ENCODE results near the gene KIF26B.
"Not testable (repeated sequence)": the region's sequence is repeated elsewhere in the genome, so short reads cannot be mapped to it uniquely, and the experiment has no call there.

The KIF26B gene

DNA sequence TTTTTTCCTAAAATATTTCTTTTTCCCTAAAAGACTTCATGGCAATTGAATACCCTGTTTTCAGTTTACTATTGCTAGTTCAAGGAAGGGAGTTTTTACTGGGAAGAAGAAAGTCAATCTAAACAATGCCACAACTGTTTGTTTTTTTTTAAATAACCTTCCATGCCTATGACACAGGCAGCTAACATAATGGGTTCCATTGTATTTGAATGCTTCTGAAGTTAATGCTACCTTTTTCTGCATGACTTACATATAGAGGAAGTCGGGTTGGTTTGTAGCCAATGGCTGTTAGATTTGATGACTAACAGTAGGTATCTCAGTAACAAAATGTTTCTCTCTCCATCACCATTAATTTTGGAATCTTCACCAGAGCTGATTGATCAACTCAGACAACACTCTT, 134.0 kb downstream of the KIF26B start:
- DNase-seq: no peak

DNA sequence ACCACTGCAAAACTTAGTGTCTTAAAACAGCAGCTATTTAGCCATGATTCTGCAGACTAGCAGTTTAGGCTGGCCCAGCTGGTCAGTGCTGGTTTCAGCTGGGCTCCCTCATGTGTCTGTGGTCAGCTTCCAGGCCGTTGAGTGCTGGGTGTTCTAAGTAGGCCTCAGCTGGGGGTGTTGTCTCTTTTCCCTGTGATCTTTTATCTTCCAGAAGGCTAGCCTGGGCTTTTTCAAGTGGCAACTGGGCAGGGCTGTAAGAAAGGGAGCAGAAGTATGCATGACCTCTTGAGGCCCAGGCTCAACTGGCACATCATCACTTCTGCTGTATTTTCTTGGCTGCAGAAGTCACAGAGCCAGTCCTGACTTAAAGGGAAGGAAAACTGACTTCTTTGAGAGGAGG, 136.1 kb downstream of the KIF26B start:
- no peak for DNase-seq

DNA sequence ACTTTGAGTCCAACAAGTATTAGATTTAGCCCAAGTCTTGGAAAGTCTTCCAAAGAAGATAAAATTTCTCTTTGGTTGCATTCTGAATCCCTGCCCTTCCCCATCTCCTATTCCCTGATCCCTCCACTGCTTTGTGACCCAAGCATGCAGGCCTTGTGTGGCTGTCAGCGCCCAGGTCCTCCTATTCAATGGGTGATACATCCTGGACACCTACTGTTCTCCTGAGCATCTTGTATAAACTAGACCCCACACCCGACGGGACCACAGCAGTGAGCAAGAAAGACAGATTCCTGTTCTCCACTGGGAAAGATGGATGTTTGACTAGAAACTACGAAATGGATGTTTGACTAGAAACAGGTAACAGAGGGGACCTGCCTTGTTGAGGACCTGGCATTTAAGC, 136.6 kb downstream of the KIF26B start:
- no peak for DNase-seq

DNA sequence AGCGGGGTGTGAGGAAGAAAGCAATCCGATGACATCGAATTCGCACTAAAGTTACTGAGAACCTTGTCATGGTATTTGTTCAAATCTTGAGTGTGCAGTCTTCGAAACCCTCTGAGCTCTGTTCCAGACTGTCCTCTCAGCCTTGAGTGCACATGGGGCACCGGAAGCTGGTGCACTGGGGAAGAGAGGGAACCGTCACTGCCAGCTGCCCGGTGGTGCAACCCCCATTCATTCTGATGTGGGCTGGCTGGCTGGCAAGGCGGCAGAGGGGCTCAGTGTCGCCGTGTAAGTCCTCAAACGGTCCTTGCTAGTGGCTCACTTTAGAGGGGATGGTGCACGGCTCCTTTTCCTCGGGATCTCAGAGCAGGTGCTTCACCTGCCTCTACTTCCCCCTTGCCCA, 137.4 kb downstream of the KIF26B start:
- DNase-seq: no peak

DNA sequence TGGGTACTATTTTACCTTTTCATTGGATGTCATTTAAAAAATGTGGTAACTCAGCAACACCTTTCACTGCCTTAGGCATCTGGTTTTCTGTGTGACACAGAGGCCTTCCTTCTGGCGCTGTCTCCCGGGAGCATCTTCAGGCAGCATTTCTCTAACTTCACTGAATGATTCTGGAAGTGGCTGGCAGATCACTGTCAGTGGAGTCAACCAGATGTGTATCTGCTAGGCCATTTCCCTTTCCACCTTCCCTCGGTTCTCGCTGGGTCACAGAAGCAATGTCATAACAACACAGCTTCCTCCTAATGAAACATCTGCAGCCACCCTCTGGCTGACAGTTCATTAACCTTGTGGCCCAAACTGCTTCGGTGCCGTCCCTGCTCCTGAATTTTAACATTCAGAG, 137.8 kb downstream of the KIF26B start:
- DNase-seq: no peak

DNA sequence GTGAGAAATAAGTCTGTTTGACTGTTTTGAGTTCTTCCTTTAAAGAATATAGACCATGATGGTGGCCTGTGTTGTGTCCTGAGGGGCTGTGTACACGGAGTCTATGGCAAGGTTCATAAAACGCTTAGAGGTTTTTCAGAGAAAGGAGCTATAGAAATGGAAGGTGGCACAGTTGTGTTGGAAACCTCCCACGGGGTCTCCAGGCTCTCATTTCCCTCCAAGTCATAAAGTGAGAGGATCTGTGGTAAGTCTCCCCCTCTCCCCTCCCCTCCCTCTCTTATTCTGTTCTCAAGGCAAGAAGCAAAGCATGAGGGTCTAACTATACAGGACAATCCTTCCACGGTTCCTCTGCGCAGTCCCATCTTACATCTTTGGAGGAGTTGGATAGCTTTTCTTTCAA, 139.2 kb downstream of the KIF26B start:
- DNase-seq: no peak

DNA sequence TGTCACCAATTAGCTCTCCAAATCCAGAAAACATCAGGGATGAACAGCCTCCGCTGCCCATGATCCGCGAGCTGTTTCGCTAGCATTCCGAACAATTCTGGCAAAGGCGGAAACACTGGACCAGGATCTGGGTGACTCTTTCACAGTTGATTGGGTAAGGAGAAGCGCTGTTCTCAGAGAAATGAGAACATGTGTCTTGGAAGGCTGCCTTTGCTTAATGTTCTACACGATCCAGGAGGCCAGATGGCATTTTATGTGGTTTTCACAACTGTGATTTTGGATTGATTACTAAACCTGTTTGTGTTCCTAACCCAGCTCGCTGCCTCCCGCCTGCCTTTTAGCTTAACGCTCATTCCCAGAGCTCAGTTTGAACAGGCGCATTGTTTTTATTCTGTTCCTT, 144.0 kb downstream of the KIF26B start:
- no peak for DNase-seq

DNA sequence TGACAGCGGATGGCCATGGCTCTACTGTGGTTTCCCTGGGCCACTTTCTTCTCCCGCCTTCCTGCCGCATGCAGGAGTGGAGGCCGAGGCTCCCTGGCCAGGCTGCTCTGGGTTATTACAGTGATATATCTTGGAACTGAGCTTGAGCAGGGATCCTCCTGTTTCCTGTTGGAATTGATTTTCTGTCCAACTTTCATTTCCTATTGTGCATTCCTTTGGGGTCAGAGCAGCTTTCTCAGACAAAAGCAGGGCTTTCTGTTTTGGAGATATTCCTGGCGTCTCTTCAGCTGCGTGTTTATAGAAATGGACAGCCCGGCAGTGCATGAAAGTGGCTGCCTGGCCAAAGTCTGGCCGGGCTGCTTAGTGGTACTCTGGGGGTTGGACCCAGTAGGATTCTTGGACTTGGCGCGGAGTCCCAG, 146.4 kb downstream of the KIF26B start:
- DNase-seq: no peak

DNA sequence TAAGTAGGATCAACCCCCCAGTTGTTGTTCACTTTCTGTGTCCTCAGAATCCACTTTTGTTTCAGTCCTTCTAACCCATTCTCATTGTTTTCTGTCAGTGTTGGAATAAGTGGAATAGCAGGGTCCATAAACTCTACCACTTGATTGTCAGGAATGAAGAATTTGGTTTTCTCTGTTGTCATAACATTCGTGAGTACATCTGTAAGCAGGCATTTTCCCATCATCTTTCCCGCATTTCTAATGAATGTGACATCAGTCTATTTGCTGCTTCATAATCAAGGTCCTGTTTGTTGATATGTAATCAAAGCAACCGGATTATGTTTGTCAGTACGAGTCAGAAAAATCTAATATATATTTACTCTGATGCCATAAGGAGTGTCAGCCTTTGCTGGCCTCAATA, 147.1 kb downstream of the KIF26B start:
- no peak for DNase-seq

DNA sequence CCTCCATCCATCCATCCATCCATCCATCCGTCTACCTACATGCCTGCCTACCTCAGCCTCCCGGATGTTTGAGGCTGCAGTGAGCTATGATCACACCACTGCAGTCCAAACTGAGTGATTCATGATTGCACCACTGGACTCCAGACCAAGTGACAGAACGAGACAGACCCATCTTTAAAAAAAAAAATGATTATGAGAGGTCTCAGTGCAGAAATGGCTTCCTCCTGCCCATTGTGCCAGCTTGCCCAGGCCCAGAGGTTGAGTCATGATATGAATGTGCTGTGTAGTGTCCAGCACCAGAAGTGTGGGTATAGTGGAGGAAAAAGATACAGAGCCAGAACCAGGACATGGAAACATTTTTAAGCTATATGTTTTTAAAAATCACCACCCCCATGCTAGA, 149.9 kb downstream of the KIF26B start:
- no peak for DNase-seq

DNA sequence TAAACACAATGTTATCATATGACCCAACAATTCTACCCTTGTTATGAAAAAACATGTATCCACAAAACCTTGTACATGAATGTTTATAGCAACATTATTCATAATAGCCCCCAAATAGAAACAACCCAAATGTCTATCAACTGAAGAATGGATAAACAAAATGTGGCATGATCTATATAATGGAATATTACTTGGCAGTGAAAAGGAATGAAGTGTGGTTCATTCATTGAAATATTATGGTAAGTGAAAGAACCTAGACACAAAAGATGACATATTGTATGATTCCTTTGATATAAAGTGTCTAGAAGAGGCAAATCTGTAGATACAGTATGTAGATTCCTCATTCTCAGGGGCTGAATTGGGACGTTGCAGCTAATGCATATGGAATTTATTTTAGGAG, 151.2 kb downstream of the KIF26B start:
- no peak for DNase-seq

DNA sequence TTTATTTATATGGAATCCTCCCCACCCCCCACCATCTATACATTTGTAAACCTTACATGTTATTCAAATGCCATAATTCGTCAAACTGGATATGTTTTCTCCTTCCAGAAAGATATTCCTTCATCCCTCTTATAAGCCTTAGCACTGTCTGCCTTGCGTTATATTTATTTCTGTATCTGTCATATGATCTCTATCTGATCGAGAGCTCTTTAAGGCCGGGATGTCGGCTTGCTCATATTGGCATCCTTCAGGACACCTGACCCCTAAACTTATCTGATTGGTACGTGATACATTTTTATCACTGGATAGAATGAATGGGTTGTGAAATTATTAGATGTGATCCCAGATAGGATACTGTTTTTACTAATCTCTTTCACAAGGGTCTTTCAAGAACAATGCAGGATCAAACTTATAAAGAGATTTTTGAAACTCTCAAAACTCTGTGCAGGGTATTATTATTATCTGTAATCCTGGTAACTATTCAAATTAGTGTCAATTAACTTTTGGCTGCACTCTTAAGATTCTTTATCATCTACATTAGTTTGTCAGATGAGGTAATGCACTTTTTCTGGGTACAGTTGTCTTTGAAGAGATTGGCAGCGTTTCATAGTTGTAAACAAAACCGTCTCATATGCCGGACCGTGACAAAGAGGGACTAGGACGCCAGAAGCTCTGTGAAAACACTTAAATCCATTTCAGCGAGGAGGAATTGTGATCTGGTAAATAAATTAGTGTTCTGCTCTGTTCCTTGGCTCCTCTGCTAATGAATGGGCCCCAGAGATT, 152.0 kb downstream of the KIF26B start:
- DNase-seq: no peak

DNA sequence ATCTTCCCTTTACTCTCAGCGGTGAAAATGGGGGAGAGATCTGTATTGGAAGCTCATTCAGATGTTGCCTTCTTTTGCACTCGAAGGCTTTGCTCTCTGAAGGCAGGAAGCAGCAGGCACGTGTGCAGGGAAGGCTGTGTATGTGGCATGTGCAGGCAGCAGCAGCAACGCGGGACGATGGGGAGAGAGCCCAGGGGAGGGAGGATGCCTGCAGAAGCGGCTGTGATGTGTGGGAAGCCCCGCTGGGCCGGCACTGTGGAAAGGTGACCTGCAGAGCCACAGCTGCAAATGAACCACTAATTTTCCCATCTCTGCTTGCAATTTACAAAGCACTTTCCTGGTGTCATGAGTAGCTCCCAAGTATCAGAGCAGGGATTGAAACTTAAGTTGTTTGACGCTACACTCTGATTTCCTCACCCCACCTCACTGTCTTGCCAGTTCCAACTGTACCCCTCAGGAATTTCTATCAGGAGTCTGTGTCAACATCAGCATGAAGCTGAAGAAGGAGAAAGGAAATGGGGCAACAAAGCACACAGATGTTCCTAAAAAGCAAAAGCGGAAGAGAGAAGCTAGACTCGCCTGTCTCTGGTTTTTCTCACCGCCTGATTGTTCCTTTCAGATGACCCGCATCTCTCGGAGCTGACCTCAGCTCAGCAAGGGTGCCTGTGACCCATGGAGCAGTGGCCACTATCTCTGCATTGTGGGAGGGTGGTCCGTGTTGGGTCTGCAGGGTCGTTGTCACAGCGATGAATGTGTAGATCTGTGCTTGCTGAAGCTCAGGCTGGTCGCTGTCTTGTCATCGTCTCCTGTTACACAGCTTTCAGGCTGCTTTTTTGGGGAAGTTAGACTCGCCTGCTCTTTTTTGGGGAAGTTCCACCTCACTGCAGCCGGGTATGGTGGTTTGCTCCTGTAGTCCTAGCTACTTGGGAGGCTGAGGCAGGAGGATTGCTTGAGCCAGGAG, 156.1 kb downstream of the KIF26B start:
- DNase-seq: no peak

DNA sequence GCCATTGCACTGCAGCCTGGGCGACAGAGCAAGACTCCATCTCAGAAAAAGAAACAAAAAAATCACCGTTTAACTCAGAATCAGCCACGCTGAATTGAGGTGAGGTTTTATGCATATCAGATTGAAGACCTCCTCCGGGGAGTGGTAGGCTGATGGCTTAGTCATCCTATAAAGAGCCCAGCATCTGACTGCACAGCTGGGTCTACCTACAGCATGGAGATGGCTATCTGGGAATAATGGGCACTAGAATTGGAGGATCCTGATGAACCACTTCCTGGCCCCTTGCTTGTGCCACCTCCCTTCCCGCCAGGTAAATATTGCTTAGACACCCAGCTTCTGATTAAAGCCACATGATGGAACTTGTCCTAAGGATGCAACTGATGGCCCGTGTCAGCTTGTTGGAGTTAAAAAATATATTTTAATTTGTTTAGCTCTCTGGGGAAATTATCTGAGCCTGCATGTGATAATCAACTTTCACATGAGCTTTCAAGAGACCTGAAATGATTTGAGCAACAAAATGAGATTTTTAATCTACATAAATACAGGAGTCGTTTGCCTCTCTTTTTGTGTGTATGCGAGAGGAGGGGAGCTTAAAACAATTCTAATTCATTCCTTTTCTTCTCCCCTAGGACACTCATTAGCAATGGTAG, 157.2 kb downstream of the KIF26B start:
- DNase-seq: no peak

DNA sequence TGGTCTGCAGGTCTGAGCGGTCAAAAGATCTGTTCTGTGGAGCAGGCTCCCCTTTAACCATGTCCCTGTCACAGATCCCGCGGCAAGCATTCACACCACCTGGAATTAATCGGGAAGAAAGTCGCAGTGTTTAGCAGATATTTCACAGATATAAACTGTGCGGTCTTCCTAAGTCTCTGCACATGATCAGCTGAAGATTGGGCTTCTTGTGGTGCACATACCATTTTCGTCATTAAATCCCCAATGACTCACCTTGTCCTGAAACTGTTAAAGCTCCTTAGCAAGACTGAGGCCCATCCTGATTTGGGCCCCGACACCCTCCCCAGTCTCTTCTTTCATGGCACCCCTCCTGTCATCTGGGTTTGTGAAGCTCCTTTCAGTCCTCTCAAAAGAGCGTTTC, 158.8 kb downstream of the KIF26B start:
- no peak for DNase-seq

DNA sequence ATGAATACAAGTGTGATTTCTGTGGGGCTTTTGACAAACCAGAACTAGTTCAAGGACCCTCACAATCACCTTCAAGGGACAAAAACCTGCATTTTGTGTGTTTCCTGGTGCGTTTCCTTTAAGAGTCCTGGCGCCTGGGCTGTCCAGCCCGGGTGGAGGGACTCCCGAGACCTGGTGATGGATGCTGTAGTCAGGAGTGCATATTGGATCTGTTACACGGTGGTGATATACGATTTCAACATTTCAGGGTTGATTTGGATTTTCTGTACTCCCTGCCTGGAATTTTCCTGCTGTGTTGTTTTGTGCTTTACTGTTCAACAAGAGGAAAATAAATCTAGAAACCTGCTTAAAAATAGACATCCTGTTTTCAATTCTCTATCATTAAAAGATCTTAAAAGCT, 162.0 kb downstream of the KIF26B start:
- no peak for DNase-seq

DNA sequence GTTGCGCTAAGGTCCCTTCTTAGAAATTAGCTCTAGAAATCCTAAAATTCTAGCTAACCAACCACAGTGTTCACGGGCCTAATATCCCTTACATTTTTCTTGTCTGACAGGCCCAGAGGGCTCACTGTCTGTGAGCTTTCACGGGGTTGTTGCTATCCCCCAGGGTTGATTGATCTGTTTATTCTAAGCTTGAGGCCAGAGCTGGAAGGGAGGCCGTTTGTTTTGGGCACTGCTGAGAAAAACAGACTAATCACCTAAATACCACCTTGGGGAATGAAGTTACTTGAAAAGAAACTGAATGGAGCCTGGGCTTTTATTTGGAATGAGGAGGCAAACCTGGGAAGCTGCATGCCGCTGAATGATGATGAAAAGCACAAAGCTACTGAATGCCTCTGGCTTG, 162.4 kb downstream of the KIF26B start:
- DNase-seq: no peak

DNA sequence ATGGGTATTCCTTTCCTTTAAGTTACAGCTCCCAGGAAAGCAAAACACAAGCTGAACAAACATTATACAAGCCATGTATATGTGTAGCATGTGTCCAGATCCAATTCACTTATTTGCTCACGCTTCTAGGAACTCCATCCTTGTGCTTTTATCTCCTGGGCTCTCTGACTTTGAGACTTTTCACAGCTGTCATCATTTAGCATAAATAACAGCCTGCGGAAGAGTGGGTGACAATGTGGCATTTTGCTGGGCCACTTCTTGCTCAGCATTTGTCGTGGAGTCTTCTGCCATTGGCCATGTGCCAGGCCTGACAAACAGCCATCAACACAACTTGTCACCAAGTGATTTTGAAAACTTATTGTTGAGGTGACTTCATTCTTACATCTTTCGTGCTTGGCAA, 164.3 kb downstream of the KIF26B start:
- no peak for DNase-seq

DNA sequence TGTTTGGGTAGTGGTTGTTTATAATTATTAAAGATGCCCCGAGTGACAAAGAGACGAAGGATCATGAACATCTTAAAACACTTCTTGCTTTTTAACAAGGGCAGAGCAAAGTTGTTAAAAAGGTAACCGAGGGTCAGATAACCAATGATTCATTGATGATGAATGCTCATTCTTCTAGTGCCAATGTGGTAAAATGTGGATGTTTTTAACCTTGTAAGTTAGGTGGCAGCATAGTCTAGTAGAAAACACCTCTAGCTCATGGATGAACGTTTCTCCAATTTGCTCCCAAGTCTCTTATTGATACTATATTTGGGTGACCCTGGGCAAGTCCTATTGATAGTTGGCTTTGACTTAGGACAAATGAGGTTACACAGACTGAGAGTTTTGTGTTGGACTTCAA, 167.9 kb downstream of the KIF26B start:
- DNase-seq: peak; percentile 39

DNA sequence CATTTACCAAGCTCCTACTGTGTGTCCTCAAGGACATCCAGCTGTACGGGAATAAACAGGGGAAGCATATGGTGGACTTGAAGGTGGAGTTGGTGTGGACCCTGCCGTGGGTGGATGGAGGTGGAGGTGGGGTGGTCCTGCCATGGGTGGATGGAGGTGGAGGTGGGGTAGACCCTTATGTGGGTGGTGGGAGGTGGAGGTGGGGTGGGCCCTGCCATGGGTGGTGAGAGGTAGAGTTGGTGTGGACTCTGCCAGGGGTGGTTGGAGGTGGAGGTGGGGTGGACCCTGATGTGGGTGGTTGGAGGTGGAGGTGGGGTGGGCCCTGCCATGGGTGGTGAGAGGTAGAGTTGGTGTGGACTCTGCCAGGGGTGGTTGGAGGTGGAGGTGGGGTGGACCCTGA, 169.0 kb downstream of the KIF26B start:
- not testable (repeated sequence) for DNase-seq

DNA sequence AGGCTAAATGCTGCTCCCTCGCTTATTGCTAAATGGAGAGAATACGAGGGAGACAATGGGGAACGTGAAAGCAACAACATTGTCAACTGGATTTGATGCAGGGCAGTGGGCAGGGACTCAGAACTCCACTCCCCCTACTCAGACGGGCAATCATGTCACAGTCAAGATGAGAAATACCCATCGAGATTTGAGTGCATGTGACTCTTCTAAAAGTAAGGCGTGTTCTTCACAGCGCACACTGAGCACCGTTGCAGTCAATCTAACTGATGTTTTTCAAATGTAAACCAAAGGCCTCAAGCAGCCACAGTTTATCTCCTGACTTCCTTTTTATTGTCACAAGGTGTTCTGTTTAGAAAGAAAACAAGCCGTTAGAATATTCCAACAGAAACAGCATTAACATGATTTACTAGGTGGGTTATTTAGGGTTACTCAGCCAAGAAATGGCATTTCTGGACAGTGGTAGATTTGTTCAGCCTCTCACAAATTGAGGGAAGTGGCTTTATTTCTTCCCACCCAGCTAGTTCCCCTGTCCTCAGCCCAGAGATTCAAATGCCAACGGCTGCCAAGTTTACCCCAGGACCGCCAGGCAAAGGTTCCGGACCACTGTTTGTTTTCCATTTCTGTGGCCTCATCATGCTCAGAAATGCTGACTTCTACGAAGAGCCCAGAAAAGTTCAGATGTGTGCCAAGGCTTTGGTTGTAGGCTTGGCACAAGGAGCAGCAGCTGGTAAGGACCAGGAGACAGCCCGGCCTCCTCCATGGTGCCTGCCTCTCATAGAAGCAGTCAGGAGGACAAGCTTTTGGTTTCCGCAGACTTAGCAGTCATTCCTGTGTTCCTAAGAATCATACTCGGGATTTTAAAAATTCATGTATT, 171.4 kb downstream of the KIF26B start:
- no peak for DNase-seq

DNA sequence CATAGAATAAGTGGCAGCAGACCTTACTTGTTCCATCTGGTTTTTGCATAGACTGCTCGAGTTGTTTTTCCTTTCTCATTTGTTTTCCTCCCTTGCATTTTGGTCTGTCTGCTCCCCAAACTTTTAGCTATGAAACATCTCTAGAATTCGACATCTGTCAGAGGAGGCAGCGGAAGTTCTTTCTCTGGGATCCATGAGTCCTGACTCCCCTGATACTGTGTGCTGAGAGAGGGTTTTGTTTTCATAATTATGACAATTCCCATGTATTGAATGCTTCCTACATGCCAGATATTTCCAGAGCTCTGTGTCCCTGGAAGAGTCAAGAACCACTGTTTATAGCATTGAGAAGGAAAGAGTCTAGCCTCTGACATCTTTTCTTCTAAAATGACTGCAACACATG, 172.6 kb downstream of the KIF26B start:
- no peak for DNase-seq

DNA sequence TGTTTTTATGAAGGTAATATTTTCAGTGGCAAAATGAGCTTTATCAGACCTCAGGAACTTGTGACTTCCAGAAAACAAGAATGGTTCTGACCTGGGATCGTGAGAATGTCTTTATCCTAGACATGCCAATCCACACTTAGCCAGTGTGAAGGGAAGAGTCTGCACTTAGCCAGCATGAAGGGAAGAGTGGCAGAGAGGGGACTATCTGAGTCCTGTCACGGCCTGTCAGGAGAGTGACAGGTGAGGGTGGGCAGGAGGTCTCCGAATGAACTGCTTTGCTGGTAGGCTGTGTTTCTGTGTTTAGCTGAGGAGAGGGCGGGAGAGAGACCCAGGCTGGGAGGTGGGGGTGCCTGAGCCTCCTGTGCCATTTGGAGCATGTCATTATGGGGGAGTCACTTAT, 173.1 kb downstream of the KIF26B start:
- DNase-seq: no peak

All from 8988T (cell line).